ENCODE results near the gene LZTFL1.

- no peak for TF ChIP-seq EZH2 (IDR thresholded peaks at IDR 0.05; ENCODE audit: borderline replicate concordance, low read length)
- TF ChIP-seq, protein P1, sequence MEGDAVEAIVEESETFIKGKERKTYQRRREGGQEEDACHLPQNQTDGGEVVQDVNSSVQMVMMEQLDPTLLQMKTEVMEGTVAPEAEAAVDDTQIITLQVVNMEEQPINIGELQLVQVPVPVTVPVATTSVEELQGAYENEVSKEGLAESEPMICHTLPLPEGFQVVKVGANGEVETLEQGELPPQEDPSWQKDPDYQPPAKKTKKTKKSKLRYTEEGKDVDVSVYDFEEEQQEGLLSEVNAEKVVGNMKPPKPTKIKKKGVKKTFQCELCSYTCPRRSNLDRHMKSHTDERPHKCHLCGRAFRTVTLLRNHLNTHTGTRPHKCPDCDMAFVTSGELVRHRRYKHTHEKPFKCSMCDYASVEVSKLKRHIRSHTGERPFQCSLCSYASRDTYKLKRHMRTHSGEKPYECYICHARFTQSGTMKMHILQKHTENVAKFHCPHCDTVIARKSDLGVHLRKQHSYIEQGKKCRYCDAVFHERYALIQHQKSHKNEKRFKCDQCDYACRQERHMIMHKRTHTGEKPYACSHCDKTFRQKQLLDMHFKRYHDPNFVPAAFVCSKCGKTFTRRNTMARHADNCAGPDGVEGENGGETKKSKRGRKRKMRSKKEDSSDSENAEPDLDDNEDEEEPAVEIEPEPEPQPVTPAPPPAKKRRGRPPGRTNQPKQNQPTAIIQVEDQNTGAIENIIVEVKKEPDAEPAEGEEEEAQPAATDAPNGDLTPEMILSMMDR (conservative IDR thresholded peaks at IDR 0.05 in 1 of 2, IDR thresholded peaks at IDR 0.05 in 1 of 2; ENCODE audit: extremely low read depth in 1 of 2, insufficient read depth in 1 of 2, low read depth in 1 of 2, low read length in 2 of 2) = no peak
Measured at GRCh38 chr3:45794660-45795059, 47.3 kb downstream of the LZTFL1 start.

All from mammary epithelial cell (primary cell).